SK-N-MC (cell line): Measurements from ENCODE around the gene CAPS.

Experiments
- EZH2 ChIP-seq: fragments of 200-600 bp; sonication (generic); IDR thresholded peaks from one replicate; pipeline ENCODE4 v1.6.1; 2017; ENCODE audit warnings: antibody characterized with exemption
- FOXP2 ChIP-seq: optimal IDR thresholded peaks from 2 replicates; pipeline ENCODE3; 2011; ENCODE audit warnings: mild to moderate bottlenecking, moderate library complexity; ENCODE audit not compliant: insufficient read depth; ENCODE audit errors: extremely low read length, control extremely low read depth
- POLR2AphosphoS5 ChIP-seq: IDR thresholded peaks from 2 replicates; pipeline ENCODE4 v1.6.1; 2012; ENCODE audit warnings: mild to moderate bottlenecking, low read depth, low read length, borderline replicate concordance

DNA sequence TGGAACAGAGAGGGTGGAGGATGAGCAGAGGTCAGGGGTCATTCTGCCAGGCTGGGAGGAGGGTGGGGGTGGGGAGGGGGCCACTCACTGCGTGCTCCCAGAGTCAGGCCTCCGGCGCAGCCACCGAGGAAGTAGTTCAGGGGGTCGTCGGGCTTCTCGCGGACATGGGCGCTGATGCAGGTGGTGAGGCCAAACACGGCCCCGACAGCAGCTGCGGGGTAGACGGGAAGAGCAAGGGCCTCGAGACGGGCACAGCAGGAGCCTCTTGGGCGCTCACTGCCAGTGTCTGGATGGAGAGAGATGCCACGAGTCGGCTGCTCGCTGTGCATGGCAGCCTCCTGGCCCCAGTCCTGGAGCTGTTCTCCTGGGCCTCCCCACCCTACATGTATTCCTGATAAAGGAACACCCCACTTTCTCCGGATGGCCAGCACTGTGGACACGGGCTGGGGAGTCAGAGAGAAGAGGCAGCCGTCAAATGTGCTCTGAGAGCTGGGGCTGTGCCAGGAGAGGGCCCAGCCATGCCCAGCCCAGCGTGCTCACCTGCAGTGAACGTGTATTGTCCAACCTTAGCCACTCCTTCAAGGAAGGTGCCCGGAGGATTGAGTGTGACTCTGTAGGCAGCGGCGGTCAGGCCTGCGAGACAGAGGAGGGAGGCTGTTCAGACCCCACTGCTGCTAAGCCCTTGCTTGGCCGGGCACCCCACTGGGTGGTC is 17.5 kb upstream of the CAPS start:
- TF ChIP-seq EZH2 = no peak
- TF ChIP-seq POLR2AphosphoS5 = no peak
- no peak for TF ChIP-seq FOXP2
